NT2/D1 (cell line): ENCODE data around the gene TMEM147.

Experiments used
- DNase-seq: peaks from one replicate; pipeline ENCODE4 v3.0.0-alpha.2; 2011; ENCODE audit warnings: low read depth, low spot score
- H3K27me3 ChIP-seq: 2 replicates; pipeline ENCODE4 v1.6.0; 2011; ENCODE audit warnings: mild to moderate bottlenecking; ENCODE audit not compliant: insufficient read length, insufficient read depth
- H3K36me3 ChIP-seq: 2 replicates; pipeline ENCODE4 v1.6.1; 2011; ENCODE audit warnings: mild to moderate bottlenecking, low read length, mixed read lengths; ENCODE audit not compliant: insufficient read depth, insufficient read length
- H3K4me1 ChIP-seq: 2 replicates; pipeline ENCODE4 v1.5.1; 2011; ENCODE audit not compliant: insufficient read depth, insufficient read length
- H3K4me3 ChIP-seq: 2 replicates; pipeline ENCODE4 v1.5.1; 2011; ENCODE audit warnings: low read depth; ENCODE audit not compliant: insufficient read length
- H3K9ac ChIP-seq: 2 replicates; pipeline ENCODE4 v1.6.0; 2011; ENCODE audit warnings: low read depth; ENCODE audit not compliant: insufficient read length
- H3K9me3 ChIP-seq: 2 replicates; pipeline ENCODE4 v1.5.1; 2011; ENCODE audit warnings: mild to moderate bottlenecking, low read length; ENCODE audit not compliant: insufficient read depth
- SUZ12 ChIP-seq: IDR thresholded peaks from 2 replicates; pipeline ENCODE4 v1.6.1; 2011; ENCODE audit not compliant: insufficient read length, insufficient read depth; ENCODE audit errors: extremely low read depth
- YY1 ChIP-seq: IDR thresholded peaks from 2 replicates; pipeline ENCODE4 v1.6.1; 2011; ENCODE audit not compliant: insufficient read length, insufficient read depth
- ZNF274 ChIP-seq: IDR thresholded peaks from 2 replicates; pipeline ENCODE4 v1.6.1; 2011; ENCODE audit warnings: mild to moderate bottlenecking, low read depth, low read length

The TMEM147 gene

DNA sequence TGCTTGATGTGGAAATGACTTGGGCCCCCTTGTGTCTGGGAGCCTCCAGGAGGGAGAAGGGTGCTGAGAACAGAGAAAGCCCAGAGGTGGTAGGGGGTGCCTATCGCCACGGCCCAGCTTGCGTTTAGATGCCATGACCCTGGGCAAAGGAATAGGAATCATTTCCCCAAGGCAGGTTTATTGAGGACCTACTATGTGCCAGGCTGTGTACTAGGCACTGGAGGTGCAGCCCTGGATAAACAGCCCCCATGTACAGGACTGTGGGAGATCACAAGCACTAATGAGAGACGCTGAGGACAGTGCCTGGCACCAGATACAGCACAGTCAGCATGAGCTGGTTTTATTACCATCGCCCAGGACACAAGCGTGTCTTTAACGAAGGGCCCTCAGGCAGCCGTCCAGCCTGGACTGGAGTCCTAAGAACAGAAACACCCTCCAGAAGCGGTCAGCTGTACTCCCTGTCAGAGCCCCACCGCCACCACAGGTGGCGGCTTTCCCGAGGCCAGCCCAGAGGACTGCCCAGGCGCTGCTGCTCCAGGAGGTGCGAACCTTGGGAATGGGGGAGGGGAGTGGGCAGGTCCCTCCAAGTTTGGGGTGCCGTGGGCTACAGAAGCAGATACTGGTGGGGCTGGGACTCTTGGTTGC lies 4.6 kb downstream of the TMEM147 start:
- no peak for DNase-seq
- H3K27me3 ChIP-seq: no peaks in the 10 kb centered on the region
- no peaks in the 10 kb centered on the region for H3K9me3 ChIP-seq
- H3K9ac ChIP-seq: no peak overlapping the region
- TF ChIP-seq SUZ12 (no peak), YY1 (no peak), ZNF274 (no peak)
- H3K4me1 ChIP-seq: peaks cover 7% of the 10 kb centered on the region
- no peak overlapping the region for H3K4me3 ChIP-seq
- H3K36me3 ChIP-seq: peaks cover 50% of the 10 kb centered on the region

DNA sequence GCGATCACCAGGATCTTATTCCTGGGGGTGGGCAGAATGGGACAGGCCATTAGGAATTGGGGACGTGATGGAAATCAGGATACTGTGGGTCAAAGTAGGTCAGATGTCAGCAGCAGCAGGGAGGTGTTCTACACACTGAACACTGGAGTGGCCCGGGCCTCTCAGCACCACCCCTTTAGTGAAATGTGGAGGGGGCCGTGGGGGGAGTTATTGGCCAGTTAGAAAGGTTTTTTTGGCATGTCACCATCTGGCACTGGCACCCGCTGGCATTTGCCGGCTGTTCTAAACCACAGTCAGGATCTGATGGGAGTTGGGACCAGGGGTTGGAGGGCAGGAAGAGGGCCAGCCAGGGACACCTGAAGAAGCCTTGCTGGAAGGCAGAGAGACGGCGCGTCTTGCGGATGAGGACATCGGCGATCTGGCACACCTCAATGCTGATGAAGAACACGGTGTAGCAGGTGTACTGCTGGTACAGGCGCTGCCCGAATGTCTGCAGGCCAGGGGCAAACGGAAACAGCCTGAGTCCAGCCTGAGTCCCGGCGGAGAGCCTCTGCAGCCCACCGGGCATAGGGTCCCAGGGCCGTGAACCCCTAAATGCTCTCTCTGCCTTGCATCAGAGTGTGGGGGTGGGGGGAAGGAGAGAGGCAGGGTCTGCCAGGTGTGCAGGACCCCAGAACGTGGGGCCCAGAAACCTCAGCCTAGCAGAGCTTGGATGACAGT lies 5.8 kb downstream of the TMEM147 start:
- no peak for TF ChIP-seq SUZ12
- TF ChIP-seq YY1: no peak
- TF ChIP-seq ZNF274: no peak
- Histone ChIP-seq H3K4me3 (no peak overlapping the region), H3K9me3 (no peaks in the 10 kb centered on the region), H3K9ac (no peak overlapping the region), H3K36me3 (peaks cover 50% of the 10 kb centered on the region), H3K27me3 (peaks cover 3% of the 10 kb centered on the region), H3K4me1 (peaks cover 7% of the 10 kb centered on the region)
- no peak for DNase-seq

DNA sequence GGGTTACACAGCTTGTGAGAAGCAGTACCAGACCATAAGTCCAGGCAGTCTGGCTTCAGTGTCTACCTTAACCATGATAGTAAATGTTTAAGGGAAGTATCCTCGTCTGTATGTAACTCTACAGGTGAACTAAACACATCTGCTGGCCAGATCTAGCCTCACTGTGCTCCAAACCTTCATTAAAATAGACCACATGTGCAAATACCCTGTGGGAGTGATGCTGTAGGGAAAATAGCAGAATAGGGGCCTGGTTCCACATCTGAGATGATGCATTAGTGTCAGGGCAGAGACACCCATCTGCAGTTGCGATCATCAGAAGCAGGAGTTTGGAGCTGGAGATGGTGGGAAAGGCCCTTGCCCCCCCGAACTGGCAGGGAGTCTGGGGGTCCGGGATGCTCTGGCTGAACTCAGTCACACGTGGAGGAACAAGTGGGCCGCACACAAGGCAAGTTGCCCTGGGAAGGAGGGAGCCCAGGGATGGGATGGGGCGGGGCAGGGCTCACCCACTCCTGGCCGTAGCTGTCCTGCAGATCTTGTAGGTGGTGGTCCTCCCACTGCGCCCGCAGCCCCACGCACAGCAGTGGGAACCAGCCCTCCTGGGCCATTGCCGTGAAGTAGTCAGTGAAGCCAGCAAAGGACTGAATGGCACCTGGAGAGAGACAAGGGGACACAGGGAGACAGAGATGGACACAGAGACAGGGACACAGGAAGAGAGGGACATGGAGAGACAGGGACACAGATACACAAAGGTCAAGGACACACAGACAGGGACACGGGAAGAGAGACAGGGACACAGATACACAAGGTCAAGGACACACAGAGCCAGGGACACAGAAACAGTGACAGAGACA lies 7.3 kb downstream of the TMEM147 start:
- TF ChIP-seq YY1 (no peak), SUZ12 (no peak), ZNF274 (no peak)
- H3K4me1 ChIP-seq: peaks cover 11% of the 10 kb centered on the region
- H3K27me3 ChIP-seq: peaks cover 6% of the 10 kb centered on the region
- no peak for DNase-seq
- H3K9me3 ChIP-seq: no peaks in the 10 kb centered on the region
- H3K4me3 ChIP-seq: no peak overlapping the region
- no peak overlapping the region for H3K9ac ChIP-seq
- peaks cover 35% of the 10 kb centered on the region for H3K36me3 ChIP-seq

DNA sequence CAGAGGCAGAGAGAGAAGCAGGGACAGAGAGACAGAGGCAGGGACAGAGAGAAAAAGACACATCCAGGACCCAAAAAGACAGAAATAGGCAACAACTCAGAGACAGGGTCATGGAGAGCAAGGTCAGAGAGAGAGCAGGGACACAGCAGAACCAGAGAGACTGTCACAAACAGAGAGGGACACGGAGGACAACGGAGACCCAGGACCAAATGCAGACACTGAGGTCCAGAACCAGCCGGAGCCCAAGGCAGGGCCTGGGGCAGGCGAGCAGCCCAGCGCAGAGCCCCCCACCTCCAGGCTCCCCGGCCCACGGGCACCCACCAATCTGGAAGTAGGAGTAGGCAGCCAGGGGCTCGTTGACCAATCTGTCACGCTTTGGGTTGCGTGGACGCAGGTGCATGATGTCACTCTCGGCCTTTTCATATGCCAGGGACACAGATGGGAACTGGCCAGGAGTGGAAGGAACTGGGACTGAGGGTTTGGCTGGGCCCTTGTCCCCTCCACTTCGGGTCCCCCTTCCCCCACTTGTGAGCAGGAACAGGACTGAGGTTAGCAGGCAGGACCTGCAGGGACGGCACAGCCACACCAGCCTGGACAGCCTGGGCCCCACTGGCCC lies 8.1 kb downstream of the TMEM147 start:
- no peak for TF ChIP-seq ZNF274
- no peak for TF ChIP-seq SUZ12
- no peak for TF ChIP-seq YY1
- Histone ChIP-seq H3K4me3 (no peak overlapping the region), H3K9ac (no peak overlapping the region), H3K27me3 (peaks cover 7% of the 10 kb centered on the region), H3K4me1 (peaks cover 11% of the 10 kb centered on the region), H3K36me3 (peaks cover 28% of the 10 kb centered on the region), H3K9me3 (no peaks in the 10 kb centered on the region)
- no peak for DNase-seq

DNA sequence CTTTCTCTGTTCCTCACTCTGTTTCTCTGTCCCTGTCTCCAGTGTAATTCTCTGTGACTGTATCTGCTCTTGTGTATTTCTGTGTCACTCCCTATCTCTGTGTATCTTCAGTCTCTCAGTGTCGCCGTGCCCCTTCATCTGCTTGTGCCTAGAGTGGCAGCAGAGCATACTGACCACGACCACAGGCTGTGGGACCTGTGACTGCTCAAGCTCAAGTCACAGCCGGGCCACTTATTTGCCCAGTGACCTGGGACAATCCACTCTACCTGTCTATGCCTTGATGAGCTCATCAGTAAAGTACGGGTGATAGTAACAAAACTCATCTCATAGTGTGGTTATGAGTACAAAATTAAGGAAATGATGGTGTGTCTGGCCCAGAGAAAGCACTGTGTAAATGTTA lies 8.7 kb downstream of the TMEM147 start:
- H3K27me3 ChIP-seq: peaks cover 13% of the 10 kb centered on the region
- no peak overlapping the region for H3K4me3 ChIP-seq
- DNase-seq: no peak
- H3K4me1 ChIP-seq: peaks cover 15% of the 10 kb centered on the region
- peaks cover 22% of the 10 kb centered on the region for H3K36me3 ChIP-seq
- TF ChIP-seq YY1: no peak
- TF ChIP-seq SUZ12: no peak
- no peak for TF ChIP-seq ZNF274
- H3K9me3 ChIP-seq: no peaks in the 10 kb centered on the region
- no peak overlapping the region for H3K9ac ChIP-seq

DNA sequence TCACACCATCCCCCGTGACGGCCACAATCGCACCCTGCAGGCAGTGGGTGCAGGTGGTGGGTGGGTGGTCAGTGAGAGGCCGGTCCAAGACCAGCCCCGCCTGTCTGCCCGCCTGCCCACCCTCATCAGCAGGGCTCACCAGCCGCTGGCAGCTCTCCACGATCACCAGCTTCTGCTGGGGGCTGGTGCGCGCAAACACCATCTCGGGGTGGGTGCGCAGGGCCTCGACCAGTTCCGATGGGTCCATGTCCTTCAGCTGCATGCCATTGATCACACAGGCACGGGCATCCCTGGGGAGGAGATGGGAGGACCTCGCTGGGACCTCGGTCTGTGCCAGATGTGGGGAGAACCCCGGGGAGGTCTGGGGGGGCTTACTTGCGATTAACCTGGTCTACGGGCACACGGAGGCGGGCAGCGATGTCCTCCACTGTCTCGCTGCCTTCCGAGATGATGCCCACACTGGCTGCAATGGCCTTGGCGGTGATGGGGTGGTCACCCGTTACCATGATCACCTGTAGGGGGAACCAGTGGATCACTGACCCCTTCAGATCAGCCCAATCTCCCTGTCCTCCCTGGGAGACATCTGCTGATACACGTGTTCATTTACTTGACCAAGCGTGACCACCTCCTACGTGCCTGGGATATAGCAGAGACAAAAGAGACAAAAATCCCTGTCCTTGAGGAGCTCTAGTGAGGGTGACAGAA lies 10.0 kb downstream of the TMEM147 start:
- Histone ChIP-seq H3K9me3 (no peaks in the 10 kb centered on the region), H3K4me1 (peaks cover 9% of the 10 kb centered on the region), H3K4me3 (no peak overlapping the region), H3K27me3 (peaks cover 19% of the 10 kb centered on the region), H3K9ac (no peak overlapping the region), H3K36me3 (peaks cover 9% of the 10 kb centered on the region)
- no peak for TF ChIP-seq YY1
- TF ChIP-seq ZNF274: no peak
- no peak for TF ChIP-seq SUZ12
- peak; percentile 23 for DNase-seq
